ENCODE results near the gene ANKS1A.
"Not testable (repeated sequence)": the region's sequence is repeated elsewhere in the genome, so short reads cannot be mapped to it uniquely, and the experiment has no call there.

The ANKS1A gene

DNA sequence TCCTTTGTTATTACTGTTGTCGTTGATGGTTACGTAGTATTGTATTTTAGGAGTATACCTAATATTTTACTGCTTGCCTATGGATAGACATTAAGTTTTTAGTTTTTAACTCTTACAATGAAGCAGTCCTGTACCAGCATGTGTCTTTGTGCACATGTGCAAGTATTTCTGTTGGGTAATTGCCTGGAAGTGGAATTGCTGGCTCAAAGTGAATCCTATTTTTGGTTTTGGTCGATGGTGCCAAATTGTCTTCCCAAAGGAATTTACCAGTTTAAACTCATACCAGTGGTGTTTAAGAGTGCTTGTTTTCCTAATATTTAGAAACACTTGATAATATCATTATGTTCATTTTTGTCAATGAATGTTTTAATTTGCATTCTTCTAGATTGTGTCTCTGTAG is 75.5 kb downstream of the ANKS1A start:
- no peak for DNase-seq

DNA sequence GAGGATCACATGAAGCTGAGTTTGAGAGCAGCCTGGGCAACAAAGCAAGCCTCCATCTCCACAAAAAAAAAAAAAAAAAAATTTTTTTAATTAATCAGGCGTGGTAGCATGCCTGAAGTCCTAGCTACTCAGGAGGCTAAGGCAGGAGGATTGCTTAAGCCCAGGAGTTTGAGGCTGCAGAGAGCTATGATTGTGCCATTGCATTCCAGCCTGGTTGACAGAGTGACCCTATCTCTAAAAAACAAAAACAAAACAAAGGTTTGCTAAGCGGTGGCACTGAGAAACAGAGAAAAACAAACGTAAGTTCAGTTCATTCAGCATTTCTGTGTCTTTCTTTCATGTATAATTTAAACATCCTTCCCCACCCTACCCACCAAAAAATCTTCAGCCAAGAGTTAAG is 78.4 kb downstream of the ANKS1A start:
- DNase-seq, result no peak

DNA sequence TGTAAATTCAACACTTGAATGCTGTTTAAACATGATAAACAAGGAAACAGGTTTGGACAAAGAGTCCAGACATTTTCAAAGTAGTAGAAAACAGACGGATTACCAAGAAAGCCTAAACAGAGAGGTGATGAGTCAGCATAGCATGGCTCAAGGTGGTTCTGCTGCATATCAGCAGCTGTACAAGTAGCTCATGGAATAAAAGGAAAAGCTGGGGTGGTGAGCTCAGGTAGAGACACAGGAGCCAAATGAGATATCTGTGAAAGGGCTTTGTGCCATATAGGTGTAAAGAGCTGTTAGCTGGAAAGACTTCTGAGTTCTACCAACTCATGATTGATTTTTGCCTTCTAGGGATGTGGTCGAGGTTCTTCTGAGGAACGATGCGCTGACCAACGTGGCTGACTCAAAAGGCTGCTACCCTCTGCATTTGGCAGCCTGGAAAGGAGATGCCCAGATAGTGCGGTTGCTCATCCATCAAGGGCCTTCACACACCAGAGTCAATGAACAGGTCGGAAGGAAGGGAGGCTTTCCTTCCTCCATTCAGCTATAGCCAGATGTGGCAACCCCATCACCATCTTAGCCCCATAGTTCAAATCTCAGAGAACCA is 80.7 kb downstream of the ANKS1A start:
- no peak for DNase-seq

DNA sequence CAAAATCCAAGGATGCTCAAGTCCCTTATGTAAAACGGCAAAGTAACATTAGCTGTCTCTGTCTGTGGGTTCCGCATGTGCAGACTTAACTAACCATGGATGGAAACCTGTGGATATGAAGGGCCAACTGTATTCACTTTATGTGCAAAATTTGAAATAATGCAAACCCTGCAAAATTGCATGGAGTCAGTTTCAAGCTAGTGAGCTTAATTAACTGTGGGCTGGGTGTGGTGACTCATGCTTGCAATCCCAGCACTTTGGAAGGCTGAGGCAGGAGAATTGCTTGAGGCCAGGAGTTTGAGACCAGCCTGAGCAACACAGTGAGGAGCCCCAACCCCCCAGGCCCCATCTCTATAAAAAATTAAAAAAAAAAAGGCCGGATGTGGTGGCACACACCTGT is 81.4 kb downstream of the ANKS1A start:
- no peak for DNase-seq

DNA sequence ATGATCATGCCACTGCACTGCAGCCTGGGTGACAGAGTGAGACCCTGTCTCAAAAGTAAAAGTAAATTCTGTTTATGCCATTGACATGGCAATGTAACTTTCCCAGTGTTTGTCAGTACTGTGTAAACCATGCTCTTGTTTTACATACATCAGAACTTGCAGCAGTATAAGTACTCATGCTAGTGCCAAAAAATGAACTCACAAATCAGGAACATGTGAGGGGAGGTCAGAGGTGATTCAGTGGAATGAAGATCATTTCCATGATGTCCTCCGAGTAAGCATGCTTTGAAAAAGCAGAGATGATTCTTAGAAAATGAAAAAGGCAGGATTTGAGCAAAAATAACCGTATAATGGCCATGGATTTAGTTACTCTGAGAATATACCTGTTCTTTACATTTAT is 81.9 kb downstream of the ANKS1A start:
- DNase-seq, result no peak

DNA sequence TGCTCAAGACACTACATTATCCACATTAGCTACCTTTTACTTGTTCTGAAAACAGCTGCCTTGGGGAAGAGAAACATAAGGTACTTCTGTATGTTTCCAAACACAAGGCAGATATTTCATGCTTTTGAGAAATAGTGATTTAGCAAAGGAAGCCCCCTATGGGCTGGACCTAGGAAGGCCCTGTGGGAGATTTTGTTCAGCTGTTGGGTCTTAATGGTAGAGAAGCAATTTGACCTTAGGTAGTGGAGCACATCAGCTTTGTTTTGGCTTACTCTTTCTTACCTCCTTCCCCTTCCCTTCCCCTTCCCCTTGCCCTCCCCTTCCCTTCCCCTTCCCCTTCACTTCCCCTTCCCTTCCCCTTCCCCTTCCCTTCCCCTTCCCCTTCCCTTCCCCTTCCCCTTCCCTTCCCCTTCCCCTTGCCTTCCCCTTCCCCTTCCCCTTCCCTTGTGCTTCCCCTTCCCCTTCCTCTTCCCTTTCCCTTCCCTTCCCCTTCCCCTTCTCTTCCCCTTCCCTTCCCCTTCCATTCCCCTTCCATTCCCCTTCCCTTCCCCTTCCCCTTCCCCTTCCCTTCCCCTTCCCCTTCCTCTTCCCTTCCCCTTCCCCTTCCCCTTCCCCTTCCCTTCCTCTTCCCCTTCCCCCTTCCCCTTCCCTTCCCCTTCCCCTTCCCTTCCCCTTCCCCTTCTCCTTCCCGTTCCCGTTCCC is 84.6 kb downstream of the ANKS1A start:
- DNase-seq, result no peak

DNA sequence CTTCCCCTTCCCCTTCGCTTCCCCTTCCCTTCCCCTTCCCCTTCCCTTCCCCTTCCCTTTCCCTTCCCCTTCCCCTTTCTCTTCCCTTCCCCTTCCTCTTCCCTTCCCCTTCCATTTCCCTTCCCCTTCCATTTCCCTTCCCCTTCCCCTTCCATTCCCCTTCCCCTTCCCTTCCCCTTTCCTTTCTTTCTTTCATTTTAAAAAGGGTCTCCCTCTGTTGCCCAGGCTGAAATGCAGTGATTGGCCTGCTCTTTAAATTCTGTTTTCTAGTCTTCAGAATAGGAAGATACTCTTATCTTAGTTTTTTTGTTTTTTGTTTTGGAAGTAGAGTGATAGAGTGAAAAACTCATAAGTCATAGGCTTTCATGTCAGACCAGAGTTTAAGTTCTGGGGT is 85.2 kb downstream of the ANKS1A start:
- DNase-seq, result no peak

DNA sequence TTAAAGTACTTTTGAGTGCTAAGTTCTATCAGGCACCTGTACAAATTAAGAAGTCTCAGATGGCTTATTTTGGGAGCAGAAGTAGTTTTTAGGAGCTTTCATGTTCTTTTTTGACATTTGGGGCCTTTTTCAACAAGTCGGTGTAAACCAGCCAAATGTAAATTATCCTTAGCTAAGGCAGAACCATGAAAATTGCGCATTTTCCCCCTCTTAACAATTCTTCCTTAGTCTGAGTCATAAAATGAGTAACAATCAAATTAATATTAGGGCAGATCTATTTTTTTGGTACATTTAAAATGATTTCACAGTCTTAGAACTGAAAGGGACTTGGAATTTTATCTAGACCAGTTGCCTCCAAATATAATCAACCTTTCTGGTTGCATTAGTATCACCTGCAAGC is 87.2 kb downstream of the ANKS1A start:
- no peak for DNase-seq

DNA sequence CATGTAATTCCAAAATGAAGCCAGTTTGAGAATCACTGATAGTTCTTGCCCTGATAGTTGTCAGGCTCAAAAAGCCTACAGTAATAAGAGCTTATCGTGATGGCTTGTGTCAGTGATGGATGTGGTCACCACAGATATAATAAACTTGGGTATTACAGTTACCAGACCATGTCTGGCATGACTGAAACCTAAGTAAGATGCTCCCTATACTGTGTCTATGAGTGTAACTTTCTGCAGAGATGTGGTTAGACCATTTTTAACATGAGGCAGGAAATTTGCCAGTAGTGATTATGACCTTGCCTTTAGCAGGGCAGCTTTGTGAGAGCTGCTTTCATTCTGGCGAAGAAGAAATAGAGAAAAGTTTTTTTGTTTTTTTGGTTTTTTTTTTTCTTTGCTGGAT is 90.2 kb downstream of the ANKS1A start:
- DNase-seq, result no peak

DNA sequence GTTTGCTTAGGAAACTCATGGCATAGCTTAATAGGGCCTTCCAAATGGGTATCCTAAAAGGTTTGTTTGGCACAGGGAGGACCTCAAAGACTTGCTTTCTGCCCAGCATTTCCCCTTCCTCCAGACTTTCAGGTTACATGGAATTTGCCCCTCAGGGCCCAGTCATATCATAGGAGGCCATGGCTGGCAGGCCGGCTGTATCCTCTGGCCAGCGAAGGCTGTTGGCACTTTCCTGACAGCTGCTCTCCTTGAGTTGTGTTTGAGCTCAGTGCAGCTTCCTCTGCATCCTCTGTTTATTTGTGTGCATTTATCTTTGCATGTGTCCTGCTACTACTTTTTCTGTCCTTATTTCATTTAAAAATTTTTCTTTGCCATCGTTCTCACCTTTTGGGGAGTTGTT is 90.9 kb downstream of the ANKS1A start:
- no peak for DNase-seq

DNA sequence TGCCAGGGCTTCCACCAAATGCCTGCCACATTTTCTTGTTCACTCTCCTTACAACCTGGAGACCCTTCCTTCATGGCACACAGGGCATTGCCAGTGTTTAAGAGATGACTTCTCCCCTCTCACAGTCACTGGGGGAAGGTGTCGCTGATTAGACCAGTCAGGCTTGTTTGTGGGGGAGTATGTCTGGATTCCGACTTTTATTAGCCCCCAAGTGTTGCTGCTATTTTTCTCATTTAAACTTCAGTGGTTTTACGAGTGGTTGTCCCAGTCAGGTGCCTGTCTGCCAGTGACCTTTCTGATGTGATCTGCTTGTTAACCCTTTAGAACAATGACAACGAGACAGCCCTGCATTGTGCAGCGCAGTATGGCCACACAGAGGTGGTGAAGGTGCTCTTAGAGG is 92.3 kb downstream of the ANKS1A start:
- DNase-seq, result no peak

DNA sequence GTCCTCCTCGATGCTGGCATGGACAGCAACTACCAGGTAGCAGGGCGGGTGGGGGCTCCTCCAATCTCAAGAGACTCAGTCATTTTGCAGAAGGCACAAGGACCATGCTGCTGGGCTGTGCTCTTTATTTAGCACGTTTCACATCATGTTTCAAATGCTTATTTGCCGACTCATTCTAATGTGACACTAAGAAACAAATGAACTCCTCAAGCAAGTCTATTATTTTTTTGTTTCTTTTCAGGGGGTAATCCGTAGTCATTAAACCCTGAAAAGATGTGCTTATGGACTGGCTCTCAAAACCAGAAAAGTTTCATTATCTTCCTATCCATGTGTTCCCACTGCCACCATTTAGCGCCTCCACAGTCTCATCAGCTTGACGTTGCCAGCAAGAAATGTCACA is 92.9 kb downstream of the ANKS1A start:
- DNase-seq, result no peak

DNA sequence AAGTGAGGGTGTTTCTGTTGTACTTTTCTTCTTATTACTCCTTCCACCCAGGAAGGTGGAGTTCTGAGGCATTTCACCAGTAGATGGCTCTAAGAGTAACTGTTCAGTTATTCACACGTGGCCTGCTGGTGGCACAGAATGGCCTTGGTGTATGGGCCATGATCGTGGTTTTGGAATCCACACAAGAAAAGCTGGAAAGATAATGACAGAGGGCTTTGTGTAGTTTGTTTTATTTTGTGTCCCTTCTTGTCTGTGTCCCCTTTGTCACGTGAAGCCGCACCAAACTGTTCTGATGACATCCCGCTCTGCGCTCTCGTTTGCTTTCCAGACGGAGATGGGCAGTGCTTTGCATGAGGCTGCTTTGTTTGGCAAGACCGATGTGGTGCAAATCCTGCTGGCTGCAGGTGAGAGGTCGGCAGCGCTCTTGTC is 93.4 kb downstream of the ANKS1A start:
- no peak for DNase-seq

DNA sequence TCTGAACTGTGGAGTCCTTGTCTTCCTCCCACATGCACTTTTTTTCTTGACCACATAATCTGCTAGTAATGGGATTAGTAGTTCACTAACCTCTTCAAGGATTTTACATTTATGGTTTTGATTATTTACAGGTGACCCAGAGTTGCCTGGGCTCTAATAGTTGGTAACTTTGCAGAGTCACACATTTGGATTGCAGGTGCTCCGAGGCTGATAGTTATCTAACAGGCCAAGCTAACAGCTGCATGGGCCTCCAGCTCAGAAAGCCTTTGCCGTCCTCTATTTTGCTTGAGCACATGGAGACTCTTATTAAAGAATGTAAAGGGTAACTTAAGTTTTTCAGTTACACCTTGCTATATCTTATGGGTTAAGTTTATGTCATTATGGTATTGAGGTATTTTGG is 95.4 kb downstream of the ANKS1A start:
- DNase-seq, result no peak

DNA sequence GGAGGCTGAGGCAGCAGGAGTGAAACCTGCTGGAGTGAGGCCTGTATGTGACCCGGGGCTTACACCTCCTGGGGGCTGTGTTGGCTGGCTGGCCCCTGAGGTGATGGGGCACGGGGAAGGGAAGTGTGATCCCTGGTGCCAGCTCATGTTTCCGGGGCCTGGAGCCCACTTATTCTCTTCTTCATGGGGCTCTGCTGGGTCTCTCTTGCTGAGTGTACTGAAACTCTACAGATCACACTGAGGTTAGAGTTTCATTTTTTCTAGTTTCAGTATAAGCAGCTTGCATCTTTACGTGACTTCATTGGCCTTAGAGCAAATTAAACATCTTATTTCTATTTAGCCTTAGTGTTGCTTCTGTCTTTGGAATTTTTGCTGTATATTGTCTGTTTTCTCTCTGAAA is 96.2 kb downstream of the ANKS1A start:
- DNase-seq, result no peak

DNA sequence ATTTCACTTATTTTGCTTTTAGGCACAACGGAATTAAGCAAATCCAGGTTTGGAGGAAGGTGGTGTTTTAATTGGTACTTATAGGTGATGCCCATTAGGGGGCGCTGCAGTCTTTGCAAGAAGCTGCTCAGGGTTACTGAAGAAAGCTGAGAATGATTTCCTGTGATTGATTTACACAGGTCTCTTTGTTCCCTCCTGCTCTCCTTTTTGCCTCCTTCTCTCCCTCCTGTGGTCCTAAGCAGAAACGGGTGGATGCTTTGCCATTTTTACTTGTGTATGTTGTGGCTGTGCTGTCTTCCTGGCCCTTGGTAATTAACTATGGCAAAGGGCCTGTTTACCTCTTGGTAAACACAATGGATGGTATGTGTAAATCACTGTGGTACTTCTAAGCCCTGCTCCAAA is 97.8 kb downstream of the ANKS1A start:
- peak; percentile 28 for DNase-seq

DNA sequence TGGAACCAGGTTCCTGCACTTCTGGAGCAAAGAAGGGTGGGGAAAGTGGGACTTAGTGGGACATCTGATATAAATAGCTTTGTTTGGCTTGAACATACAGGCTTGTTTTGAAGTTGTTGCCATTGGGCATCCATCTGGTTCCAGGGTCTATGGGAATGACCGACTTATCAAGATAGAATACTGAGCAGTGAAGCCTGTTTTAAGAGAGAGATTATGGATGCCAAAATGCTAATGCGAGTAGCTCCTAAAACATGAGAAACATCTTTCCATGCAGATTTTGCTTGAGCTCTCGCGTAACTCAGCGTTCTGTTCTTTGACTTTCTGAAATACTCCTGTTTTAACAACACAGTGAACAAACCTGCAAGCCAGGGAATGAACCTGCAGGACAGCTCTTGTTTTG is 98.5 kb downstream of the ANKS1A start:
- no peak for DNase-seq

DNA sequence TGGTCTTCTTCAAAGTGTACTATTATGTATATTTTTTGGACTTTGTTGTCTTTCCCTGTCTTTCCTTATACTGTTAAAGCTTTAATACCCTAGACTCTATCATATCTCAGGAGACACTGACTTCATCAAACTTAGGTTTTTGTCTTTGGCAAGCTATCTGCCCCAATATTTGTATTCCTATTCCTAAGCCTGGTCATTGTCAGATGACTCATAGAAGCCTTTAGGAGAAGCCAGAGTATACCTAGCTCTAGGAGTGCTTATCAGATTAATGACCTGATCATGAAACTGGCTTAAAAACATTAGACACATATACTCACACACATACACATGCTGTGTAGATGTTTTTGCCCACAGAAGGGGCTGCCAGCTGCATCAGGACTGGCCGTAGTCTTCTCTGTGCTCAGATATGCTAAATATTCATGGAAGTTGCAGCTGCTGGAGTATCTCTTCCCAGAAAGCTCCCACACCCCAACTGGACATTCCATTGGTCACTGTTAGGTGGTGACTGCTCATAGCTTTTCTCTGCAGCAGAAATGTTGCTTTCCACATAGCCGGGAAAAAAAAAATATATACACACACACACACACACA is 102.0 kb downstream of the ANKS1A start:
- DNase-seq, result no peak

DNA sequence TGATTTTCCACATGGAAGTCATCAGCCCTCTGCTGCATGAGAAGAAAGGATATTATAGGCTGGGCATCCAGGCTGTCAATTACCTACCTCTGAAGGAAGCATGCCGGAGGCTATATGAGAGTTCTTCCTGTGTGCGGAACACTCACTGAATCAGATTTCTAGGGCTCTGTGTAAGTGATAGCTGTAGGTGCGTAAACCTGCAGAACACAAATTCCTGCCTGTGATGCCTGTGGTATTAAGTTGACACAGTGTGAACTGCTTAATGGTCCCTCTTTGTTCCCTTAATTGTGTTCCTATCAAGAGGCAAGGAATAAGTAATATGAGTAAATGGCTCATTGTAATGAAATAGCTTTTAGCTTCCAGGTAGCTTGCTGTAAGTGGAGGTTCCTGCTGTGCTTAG is 103.3 kb downstream of the ANKS1A start:
- DNase-seq, result no peak

DNA sequence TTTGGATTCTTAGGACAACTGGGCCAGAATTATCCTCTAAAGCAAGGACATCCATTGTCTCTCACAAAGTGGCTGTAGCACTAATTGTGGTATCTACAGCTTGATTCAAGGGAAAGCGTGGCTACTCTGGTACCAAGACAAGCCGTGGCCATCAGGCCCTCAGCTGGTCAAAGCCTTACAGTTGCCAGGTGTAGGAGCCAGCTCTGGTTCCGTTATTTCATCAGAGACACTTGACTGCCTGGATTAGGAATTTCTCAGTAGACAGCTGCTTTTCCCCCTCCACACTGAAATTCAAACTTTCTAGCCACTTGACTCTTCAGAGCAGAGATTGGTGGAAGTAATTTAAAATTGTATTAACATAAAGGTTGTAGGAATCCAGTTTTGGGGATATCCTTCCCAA is 104.2 kb downstream of the ANKS1A start:
- no peak for DNase-seq

DNA sequence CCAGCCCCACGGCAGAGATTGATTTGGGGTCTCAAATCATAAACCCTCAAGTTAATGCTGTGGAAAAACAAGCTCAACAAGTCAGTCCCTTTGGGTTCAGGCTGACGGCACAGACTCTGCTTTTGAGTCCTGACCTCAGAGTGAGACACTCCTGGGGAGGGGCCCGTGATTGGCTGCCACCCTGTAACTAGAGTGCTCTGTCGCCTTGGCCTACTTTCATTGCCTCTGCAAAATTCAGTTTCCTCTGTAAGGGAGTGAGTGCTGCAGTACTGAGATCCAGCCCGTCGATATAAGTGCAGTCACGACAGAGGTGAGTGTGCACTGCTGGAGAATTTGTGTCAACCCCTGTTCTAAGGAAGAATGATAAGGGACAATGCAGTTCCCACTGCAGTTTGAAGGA is 105.6 kb downstream of the ANKS1A start:
- no peak for DNase-seq

DNA sequence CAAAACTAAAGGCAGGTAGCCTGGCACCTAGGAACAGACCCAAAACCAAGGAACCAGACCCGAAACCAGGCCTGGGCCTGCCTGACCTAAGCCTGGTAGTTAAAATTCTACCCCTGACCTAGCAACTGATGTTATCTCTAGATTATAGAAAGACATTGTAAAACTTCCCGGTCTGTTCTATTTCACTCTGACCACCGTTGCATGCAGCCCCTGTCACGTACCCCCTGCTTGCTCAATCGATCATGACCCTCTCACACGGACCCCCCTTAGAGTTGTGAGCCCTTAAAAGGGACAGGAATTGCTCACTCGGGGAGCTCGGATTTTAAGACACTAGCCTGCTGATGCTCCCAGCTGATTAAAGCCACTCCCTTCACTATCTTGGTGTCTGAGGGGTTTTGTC is 109.4 kb downstream of the ANKS1A start:
- DNase-seq, result not testable (repeated sequence)

DNA sequence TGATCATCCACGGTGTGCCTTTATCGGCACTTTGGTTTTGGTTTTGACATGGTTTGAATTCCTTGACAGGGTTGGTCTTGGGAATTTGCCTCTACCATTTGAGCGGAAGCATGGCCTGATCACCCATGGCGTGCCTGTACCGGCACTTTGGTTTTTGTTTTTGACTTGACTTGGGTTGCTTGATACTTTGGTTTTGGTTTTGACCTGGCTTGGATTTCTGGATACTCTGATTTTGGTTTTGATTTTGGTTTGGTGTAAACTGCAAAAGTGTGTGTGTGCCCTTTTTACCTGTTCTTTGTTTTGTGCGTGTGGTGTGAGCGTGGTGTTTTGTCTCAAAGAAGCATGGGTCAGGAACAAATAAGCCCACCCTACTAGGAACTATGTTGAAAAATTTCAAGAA is 110.1 kb downstream of the ANKS1A start:
- not testable (repeated sequence) for DNase-seq

DNA sequence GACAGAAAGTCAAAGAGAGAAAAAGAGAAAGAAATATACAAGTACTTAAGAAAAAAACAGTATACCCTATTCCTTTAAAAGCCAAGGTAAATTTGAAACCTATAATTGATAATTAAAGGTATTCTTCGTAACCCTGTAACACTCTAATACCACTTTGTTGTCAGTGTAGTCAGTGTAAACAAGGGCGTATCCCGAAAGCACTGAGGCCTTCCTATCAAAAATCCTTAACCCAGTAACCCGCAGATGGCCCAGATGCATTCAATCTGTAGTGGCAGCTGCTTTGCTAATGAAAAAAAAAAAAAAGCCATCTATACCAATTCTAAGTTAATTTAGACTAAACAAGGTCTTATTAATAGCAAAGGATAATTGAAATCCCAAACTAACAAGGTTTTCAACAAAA is 110.9 kb downstream of the ANKS1A start:
- DNase-seq, result not testable (repeated sequence)

DNA sequence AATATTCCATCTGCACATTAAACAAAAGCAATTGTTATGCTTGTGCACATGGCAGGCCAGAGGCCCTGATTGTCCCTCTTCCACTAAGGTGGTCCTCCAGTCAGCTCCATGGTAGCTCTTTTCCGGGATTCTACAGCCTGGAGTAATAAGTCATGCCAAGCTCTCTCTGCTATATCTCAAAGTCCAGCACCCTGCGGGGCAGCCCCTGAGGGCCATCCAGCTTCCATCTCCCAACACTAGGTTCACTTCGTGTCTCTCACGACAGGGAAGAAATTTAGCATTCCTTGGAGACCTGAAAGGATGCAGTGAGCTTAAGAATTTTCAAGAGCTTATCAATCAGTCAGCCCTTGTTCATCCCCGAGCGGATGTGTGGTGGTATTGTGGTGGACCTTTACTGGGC is 112.3 kb downstream of the ANKS1A start:
- not testable (repeated sequence) for DNase-seq

All from KG1 (cell line).